Measurements from ENCODE around the gene TRABD.

Gene TRABD

GRCh38 chr22:50205781-50206569 is 20.3 kb downstream of the TRABD start:
- no peak for DNase-seq

- no peak for DNase-seq
Measured at GRCh38 chr22:50206599-50206998, 20.9 kb downstream of the TRABD start.

- no peak for DNase-seq
Measured at GRCh38 chr22:50207383-50208140, 21.8 kb downstream of the TRABD start.

GRCh38 chr22:50208430-50208938 is 22.8 kb downstream of the TRABD start:
- DNase-seq, result no peak

GRCh38 chr22:50208939-50209892 is 23.5 kb downstream of the TRABD start:
- no peak for DNase-seq

GRCh38 chr22:50209893-50210292 is 24.2 kb downstream of the TRABD start:
- no peak for DNase-seq

GRCh38 chr22:50210378-50211139 is 24.8 kb downstream of the TRABD start:
- no peak for DNase-seq

- no peak for DNase-seq
Measured at GRCh38 chr22:50211147-50211546, 25.4 kb downstream of the TRABD start.

- DNase-seq, result no peak
Measured at GRCh38 chr22:50213263-50213662, 27.6 kb downstream of the TRABD start.

- DNase-seq, result no peak
Measured at GRCh38 chr22:50215297-50216054, 29.8 kb downstream of the TRABD start.

GRCh38 chr22:50216055-50216683 is 30.5 kb downstream of the TRABD start:
- DNase-seq, result no peak

GRCh38 chr22:50216684-50217520 is 31.2 kb downstream of the TRABD start:
- no peak for DNase-seq

- DNase-seq, result no peak
Measured at GRCh38 chr22:50217543-50218152, 31.9 kb downstream of the TRABD start.

- no peak for DNase-seq
Measured at GRCh38 chr22:50218153-50218995, 32.7 kb downstream of the TRABD start.

GRCh38 chr22:50218996-50219727 is 33.4 kb downstream of the TRABD start:
- no peak for DNase-seq

GRCh38 chr22:50219800-50220602 is 34.3 kb downstream of the TRABD start:
- no peak for DNase-seq

Data from DMS 273 treated with DMSO at 0.1 percent for 48 hours (cell line).